ENCODE results near the gene NUTM2G. TPM values are rescaled to one million over a fixed set of nuclear protein-coding genes. Genes with fewer than 3 reads are reported as not detected.
"Not testable (repeated sequence)": the region's sequence is repeated elsewhere in the genome, so short reads cannot be mapped to it uniquely, and the experiment has no call there.

NUTM2G gene
- total RNA-seq, 2 experiments from 2014 or later: not detected

- H3K4me1 ChIP-seq (ENCODE audit: insufficient read depth, low read length); ATAC-seq (ENCODE audit: poor library complexity); DNase-seq; H3K9me3 Mint-ChIP-seq; H3K27ac ChIP-seq (ENCODE audit: low read depth in 1 of 2, low read length in 2 of 2); H3K4me3 Mint-ChIP-seq; POLR2A ChIA-PET; intact Hi-C loops (cut with DNase I, micrococcal nuclease); H3K4me1 Mint-ChIP-seq (ENCODE audit: low read depth); H3K27me3 Mint-ChIP-seq; H3K27me3 ChIP-seq (ENCODE audit: control insufficient read depth in 1 of 2, insufficient read depth in 2 of 2, low read length in 2 of 2); H3K27ac Mint-ChIP-seq; H3K4me3 ChIP-seq (ENCODE audit: low read length); H3K9me3 ChIP-seq (ENCODE audit: control insufficient read depth in 1 of 2, insufficient read depth in 1 of 2, low read length in 2 of 2); CTCF ChIA-PET; H3K36me3 ChIP-seq (ENCODE audit: insufficient read depth, low read length): not testable (repeated sequence)
- H3K36me3 Mint-ChIP-seq (ENCODE audit: low read depth): peaks cover 20% of the 10 kb centered on the region
These were observed 21.9 kb downstream of the NUTM2G start for GRCh38 chr9:96950539-96950938.

DNA sequence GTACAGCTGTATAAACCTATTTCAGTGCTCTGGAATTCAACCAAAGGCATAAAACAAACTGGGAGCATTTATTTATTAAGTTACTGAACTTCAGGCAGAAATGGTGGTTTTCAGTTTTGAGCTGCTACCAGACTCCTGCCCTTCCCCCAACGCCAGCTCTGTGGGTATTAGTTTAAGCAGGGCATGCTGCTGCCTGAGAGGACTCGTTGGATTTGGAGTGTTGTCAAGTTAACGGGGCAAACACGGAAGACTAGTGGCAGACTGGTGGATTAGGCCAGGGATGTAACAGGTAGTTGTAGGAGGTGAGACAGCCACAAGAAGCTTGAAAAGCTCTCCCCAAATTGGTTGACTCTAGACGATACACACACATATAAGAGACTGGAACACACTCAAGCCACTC, 38.9 kb downstream of the NUTM2G start:
- intact Hi-C loops (cut with DNase I, micrococcal nuclease); H3K4me1 Mint-ChIP-seq (ENCODE audit: low read depth); CTCF ChIA-PET; ATAC-seq (ENCODE audit: poor library complexity); H3K36me3 ChIP-seq (ENCODE audit: insufficient read depth, low read length); H3K4me1 ChIP-seq (ENCODE audit: insufficient read depth, low read length); H3K4me3 Mint-ChIP-seq; DNase-seq; H3K9me3 ChIP-seq (ENCODE audit: control insufficient read depth in 1 of 2, insufficient read depth in 1 of 2, low read length in 2 of 2); H3K27me3 ChIP-seq (ENCODE audit: control insufficient read depth in 1 of 2, insufficient read depth in 2 of 2, low read length in 2 of 2); H3K27ac Mint-ChIP-seq; H3K27me3 Mint-ChIP-seq; H3K27ac ChIP-seq (ENCODE audit: low read depth in 1 of 2, low read length in 2 of 2); H3K9me3 Mint-ChIP-seq; H3K4me3 ChIP-seq (ENCODE audit: low read length); POLR2A ChIA-PET: not testable (repeated sequence)
- peaks cover 26% of the 10 kb centered on the region for H3K36me3 Mint-ChIP-seq (ENCODE audit: low read depth)

DNA sequence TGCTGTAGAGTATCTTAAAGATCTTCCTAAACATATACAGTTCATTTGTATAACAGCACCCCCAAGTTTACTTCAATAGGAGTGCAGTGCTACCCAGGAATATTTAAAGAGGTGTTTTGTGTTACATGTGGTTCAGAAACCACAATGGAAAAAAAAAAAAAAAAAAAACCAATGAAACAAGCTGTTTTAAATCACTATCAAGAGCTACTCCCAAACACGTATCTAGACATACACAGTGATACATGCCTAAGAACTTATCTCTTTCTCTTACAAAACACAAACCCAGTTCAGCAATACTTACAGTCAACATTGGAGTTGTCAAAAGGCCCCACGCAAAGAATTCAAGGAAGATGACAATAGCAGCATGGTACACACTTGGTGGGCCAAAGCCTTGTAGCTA, 43.9 kb downstream of the NUTM2G start:
- H3K9me3 ChIP-seq (ENCODE audit: control insufficient read depth in 1 of 2, insufficient read depth in 1 of 2, low read length in 2 of 2); H3K36me3 ChIP-seq (ENCODE audit: insufficient read depth, low read length); CTCF ChIA-PET; H3K4me3 Mint-ChIP-seq; POLR2A ChIA-PET; H3K27me3 Mint-ChIP-seq; H3K9me3 Mint-ChIP-seq; H3K27me3 ChIP-seq (ENCODE audit: control insufficient read depth in 1 of 2, insufficient read depth in 2 of 2, low read length in 2 of 2); H3K4me1 ChIP-seq (ENCODE audit: insufficient read depth, low read length); intact Hi-C loops (cut with DNase I, micrococcal nuclease); ATAC-seq (ENCODE audit: poor library complexity); DNase-seq; H3K4me3 ChIP-seq (ENCODE audit: low read length); H3K27ac ChIP-seq (ENCODE audit: low read depth in 1 of 2, low read length in 2 of 2): not testable (repeated sequence)
- Mint-ChIP-seq H3K27ac (peak overlapping the region; percentile 25), H3K4me1 (ENCODE audit: low read depth) (peaks cover 35% of the 10 kb centered on the region), H3K36me3 (ENCODE audit: low read depth) (peaks cover 24% of the 10 kb centered on the region)

- ATAC-seq (ENCODE audit: poor library complexity); H3K9me3 Mint-ChIP-seq; POLR2A ChIA-PET; H3K27me3 Mint-ChIP-seq; CTCF ChIA-PET; H3K36me3 ChIP-seq (ENCODE audit: insufficient read depth, low read length); H3K27me3 ChIP-seq (ENCODE audit: control insufficient read depth in 1 of 2, insufficient read depth in 2 of 2, low read length in 2 of 2); H3K9me3 ChIP-seq (ENCODE audit: control insufficient read depth in 1 of 2, insufficient read depth in 1 of 2, low read length in 2 of 2); intact Hi-C loops (cut with DNase I, micrococcal nuclease); H3K4me3 ChIP-seq (ENCODE audit: low read length); H3K4me1 ChIP-seq (ENCODE audit: insufficient read depth, low read length); H3K27ac ChIP-seq (ENCODE audit: low read depth in 1 of 2, low read length in 2 of 2); H3K27ac Mint-ChIP-seq; DNase-seq: not testable (repeated sequence)
- H3K36me3 Mint-ChIP-seq (ENCODE audit: low read depth): peaks cover 17% of the 10 kb centered on the region
- peak overlapping the region; percentile 31 for H3K4me3 Mint-ChIP-seq
- peaks cover 46% of the 10 kb centered on the region for H3K4me1 Mint-ChIP-seq (ENCODE audit: low read depth)
These were observed 45.4 kb downstream of the NUTM2G start for GRCh38 chr9:96974037-96974436.

- H3K4me1 Mint-ChIP-seq (ENCODE audit: low read depth): peaks cover 22% of the 10 kb centered on the region
- H3K27ac ChIP-seq (ENCODE audit: low read depth in 1 of 2, low read length in 2 of 2); H3K4me3 ChIP-seq (ENCODE audit: low read length); intact Hi-C loops (cut with DNase I, micrococcal nuclease); H3K4me1 ChIP-seq (ENCODE audit: insufficient read depth, low read length); H3K4me3 Mint-ChIP-seq; H3K27ac Mint-ChIP-seq; POLR2A ChIA-PET; H3K9me3 ChIP-seq (ENCODE audit: control insufficient read depth in 1 of 2, insufficient read depth in 1 of 2, low read length in 2 of 2); CTCF ChIA-PET; H3K36me3 ChIP-seq (ENCODE audit: insufficient read depth, low read length); DNase-seq; H3K9me3 Mint-ChIP-seq; H3K36me3 Mint-ChIP-seq (ENCODE audit: low read depth); H3K27me3 Mint-ChIP-seq; ATAC-seq (ENCODE audit: poor library complexity); H3K27me3 ChIP-seq (ENCODE audit: control insufficient read depth in 1 of 2, insufficient read depth in 2 of 2, low read length in 2 of 2): not testable (repeated sequence)
These were observed 55.0 kb downstream of the NUTM2G start for GRCh38 chr9:96983496-96984122.

- H3K27ac ChIP-seq (ENCODE audit: low read depth in 1 of 2, low read length in 2 of 2); CTCF ChIA-PET: not testable (repeated sequence)
These were observed 55.5 kb downstream of the NUTM2G start for GRCh38 chr9:96984139-96984538.

GRCh38 chr9:96984887-96985286, 56.2 kb downstream of the NUTM2G start:
- H3K27ac Mint-ChIP-seq; H3K4me3 Mint-ChIP-seq; ATAC-seq (ENCODE audit: poor library complexity); H3K27me3 Mint-ChIP-seq; H3K27ac ChIP-seq (ENCODE audit: low read depth in 1 of 2, low read length in 2 of 2); intact Hi-C loops (cut with DNase I, micrococcal nuclease); H3K36me3 ChIP-seq (ENCODE audit: insufficient read depth, low read length); POLR2A ChIA-PET; H3K4me1 ChIP-seq (ENCODE audit: insufficient read depth, low read length); H3K9me3 ChIP-seq (ENCODE audit: control insufficient read depth in 1 of 2, insufficient read depth in 1 of 2, low read length in 2 of 2); H3K27me3 ChIP-seq (ENCODE audit: control insufficient read depth in 1 of 2, insufficient read depth in 2 of 2, low read length in 2 of 2); CTCF ChIA-PET; H3K4me3 ChIP-seq (ENCODE audit: low read length); DNase-seq; H3K9me3 Mint-ChIP-seq; H3K36me3 Mint-ChIP-seq (ENCODE audit: low read depth): not testable (repeated sequence)
- peaks cover 20% of the 10 kb centered on the region for H3K4me1 Mint-ChIP-seq (ENCODE audit: low read depth)

More at GRCh38 chr9:96984139-96984538, 55.5 kb downstream of the NUTM2G start:
- H3K27me3 Mint-ChIP-seq; H3K4me1 ChIP-seq (ENCODE audit: insufficient read depth, low read length); DNase-seq; H3K9me3 ChIP-seq (ENCODE audit: control insufficient read depth in 1 of 2, insufficient read depth in 1 of 2, low read length in 2 of 2); H3K27me3 ChIP-seq (ENCODE audit: control insufficient read depth in 1 of 2, insufficient read depth in 2 of 2, low read length in 2 of 2); H3K27ac Mint-ChIP-seq; H3K4me3 Mint-ChIP-seq; H3K36me3 ChIP-seq (ENCODE audit: insufficient read depth, low read length); H3K36me3 Mint-ChIP-seq (ENCODE audit: low read depth); POLR2A ChIA-PET; H3K4me3 ChIP-seq (ENCODE audit: low read length); H3K9me3 Mint-ChIP-seq; ATAC-seq (ENCODE audit: poor library complexity); intact Hi-C loops (cut with DNase I, micrococcal nuclease): not testable (repeated sequence)
- peaks cover 22% of the 10 kb centered on the region for H3K4me1 Mint-ChIP-seq (ENCODE audit: low read depth)
